Measurements from ENCODE around the gene ROM1. TPM values are rescaled to one million over a fixed set of nuclear protein-coding genes. Genes with fewer than 3 reads are reported as not detected.
A peak's percentile ranks its signal among the peaks of the same experiment; 100 is the strongest.
"Not testable (repeated sequence)": the region's sequence is repeated elsewhere in the genome, so short reads cannot be mapped to it uniquely, and the experiment has no call there.

Gene ROM1
- total RNA-seq (2014; rRNA removed; shearing (Covaris generic)): 1.1 and 2.5 TPM in 2 replicates

GRCh38 chr11:62612366-62613290 lies at the start of gene ROM1, which contains the start of gene EML3:
ROM1 (plus strand) TSS chr11:62613257; CDS start chr11:62613282, 25 bp downstream.
EML3 (minus strand) TSS chr11:62612775; CDS start chr11:62612457, 318 bp downstream.
- Histone ChIP-seq H3K27me3 (ENCODE audit: control insufficient read depth, insufficient read depth, low read length) (peaks cover 4% of the 10 kb centered on the region), H3K36me3 (replicated peaks; ENCODE audit: control insufficient read depth, insufficient read depth, low read length) (no peaks in the 10 kb centered on the region; the same call in 1 of the 2 replicates), H3K4me3 (ENCODE audit: insufficient read depth, low read depth, low read length) (peak within 1 kb of the TSS; percentile 70)
- DNase-seq: peak; percentile 100

- Histone ChIP-seq H3K4me3 (ENCODE audit: insufficient read depth, low read depth, low read length) (no peak overlapping the region), H3K27me3 (ENCODE audit: control insufficient read depth, insufficient read depth, low read length) (no peaks in the 10 kb centered on the region), H3K36me3 (replicated peaks; ENCODE audit: control insufficient read depth, insufficient read depth, low read length) (peaks cover 36% of the 10 kb centered on the region)
- no peak for DNase-seq
Observed at GRCh38 chr11:62565100-62565802, 47.8 kb upstream of the ROM1 start.

- Histone ChIP-seq H3K36me3 (replicated peaks; ENCODE audit: control insufficient read depth, insufficient read depth, low read length) (peaks cover 45% of the 10 kb centered on the region), H3K4me3 (ENCODE audit: insufficient read depth, low read depth, low read length) (no peak overlapping the region), H3K27me3 (ENCODE audit: control insufficient read depth, insufficient read depth, low read length) (no peaks in the 10 kb centered on the region)
- DNase-seq: no peak
Observed at GRCh38 chr11:62566247-62566646, 46.8 kb upstream of the ROM1 start.

- H3K27me3 ChIP-seq (ENCODE audit: control insufficient read depth, insufficient read depth, low read length): no peaks in the 10 kb centered on the region
- DNase-seq: no peak
- H3K36me3 ChIP-seq (replicated peaks; ENCODE audit: control insufficient read depth, insufficient read depth, low read length): peaks cover 54% of the 10 kb centered on the region
- no peak overlapping the region for H3K4me3 ChIP-seq (ENCODE audit: insufficient read depth, low read depth, low read length)
Observed at GRCh38 chr11:62567018-62567633, 45.9 kb upstream of the ROM1 start.

GRCh38 chr11:62569611-62570010 lies 43.4 kb upstream of the ROM1 start:
- H3K27me3 ChIP-seq (ENCODE audit: control insufficient read depth, insufficient read depth, low read length): no peaks in the 10 kb centered on the region
- no peak for DNase-seq
- H3K36me3 ChIP-seq (replicated peaks; ENCODE audit: control insufficient read depth, insufficient read depth, low read length): peaks cover 56% of the 10 kb centered on the region
- no peak overlapping the region for H3K4me3 ChIP-seq (ENCODE audit: insufficient read depth, low read depth, low read length)

GRCh38 chr11:62570903-62571302 lies 42.2 kb upstream of the ROM1 start:
- not testable (repeated sequence) for H3K27me3 ChIP-seq (ENCODE audit: control insufficient read depth, insufficient read depth, low read length); H3K4me3 ChIP-seq (ENCODE audit: insufficient read depth, low read depth, low read length); DNase-seq
- H3K36me3 ChIP-seq (replicated peaks; ENCODE audit: control insufficient read depth, insufficient read depth, low read length): peaks cover 47% of the 10 kb centered on the region

- not testable (repeated sequence) for H3K4me3 ChIP-seq (ENCODE audit: insufficient read depth, low read depth, low read length)
Observed at GRCh38 chr11:62571493-62571892, 41.6 kb upstream of the ROM1 start.

GRCh38 chr11:62572431-62572830 lies 40.6 kb upstream of the ROM1 start:
- H3K36me3 ChIP-seq (replicated peaks; ENCODE audit: control insufficient read depth, insufficient read depth, low read length): peaks cover 40% of the 10 kb centered on the region
- DNase-seq: no peak
- H3K4me3 ChIP-seq (ENCODE audit: insufficient read depth, low read depth, low read length): peak overlapping the region; percentile 95
- no peaks in the 10 kb centered on the region for H3K27me3 ChIP-seq (ENCODE audit: control insufficient read depth, insufficient read depth, low read length)

More at GRCh38 chr11:62571493-62571892, 41.6 kb upstream of the ROM1 start:
- H3K36me3 ChIP-seq (replicated peaks; ENCODE audit: control insufficient read depth, insufficient read depth, low read length): peaks cover 45% of the 10 kb centered on the region
- not testable (repeated sequence) for DNase-seq; H3K27me3 ChIP-seq (ENCODE audit: control insufficient read depth, insufficient read depth, low read length)

GRCh38 chr11:62573006-62573591 lies 40.0 kb upstream of the ROM1 start:
- Histone ChIP-seq H3K4me3 (ENCODE audit: insufficient read depth, low read depth, low read length) (peak overlapping the region; percentile 95), H3K36me3 (replicated peaks; ENCODE audit: control insufficient read depth, insufficient read depth, low read length) (peaks cover 39% of the 10 kb centered on the region), H3K27me3 (ENCODE audit: control insufficient read depth, insufficient read depth, low read length) (no peaks in the 10 kb centered on the region)
- peak; percentile 32 for DNase-seq

- H3K4me3 ChIP-seq (ENCODE audit: insufficient read depth, low read depth, low read length): peak within 1 kb of the TSS; percentile 95
- peak; percentile 99 for DNase-seq
- no peaks in the 10 kb centered on the region for H3K27me3 ChIP-seq (ENCODE audit: control insufficient read depth, insufficient read depth, low read length)
- peaks cover 40% of the 10 kb centered on the region for H3K36me3 ChIP-seq (replicated peaks; ENCODE audit: control insufficient read depth, insufficient read depth, low read length)
Observed at GRCh38 chr11:62573592-62574362, 39.3 kb upstream of the ROM1 start, which contains the start of gene EEF1G. EEF1G (minus strand) TSS chr11:62573891; CDS start chr11:62573842, 49 bp downstream.

GRCh38 chr11:62574363-62575071 lies 38.5 kb upstream of the ROM1 start:
- DNase-seq: peak; percentile 84

GRCh38 chr11:62575156-62575555 lies 37.9 kb upstream of the ROM1 start:
- no peaks in the 10 kb centered on the region for H3K27me3 ChIP-seq (ENCODE audit: control insufficient read depth, insufficient read depth, low read length)
- peaks cover 34% of the 10 kb centered on the region for H3K36me3 ChIP-seq (replicated peaks; ENCODE audit: control insufficient read depth, insufficient read depth, low read length)
- DNase-seq: peak; percentile 72
- peak overlapping the region; percentile 64 for H3K4me3 ChIP-seq (ENCODE audit: insufficient read depth, low read depth, low read length)

More at GRCh38 chr11:62574363-62575071, 38.5 kb upstream of the ROM1 start:
- Histone ChIP-seq H3K4me3 (ENCODE audit: insufficient read depth, low read depth, low read length) (peak overlapping the region; percentile 64), H3K36me3 (replicated peaks; ENCODE audit: control insufficient read depth, insufficient read depth, low read length) (peaks cover 39% of the 10 kb centered on the region), H3K27me3 (ENCODE audit: control insufficient read depth, insufficient read depth, low read length) (no peaks in the 10 kb centered on the region)

GRCh38 chr11:62575837-62576236 lies 37.2 kb upstream of the ROM1 start:
- DNase-seq: no peak
- H3K4me3 ChIP-seq (ENCODE audit: insufficient read depth, low read depth, low read length): no peak overlapping the region
- H3K27me3 ChIP-seq (ENCODE audit: control insufficient read depth, insufficient read depth, low read length): no peaks in the 10 kb centered on the region
- H3K36me3 ChIP-seq (replicated peaks; ENCODE audit: control insufficient read depth, insufficient read depth, low read length): peaks cover 28% of the 10 kb centered on the region
